Activated CD4-positive, alpha-beta T cell treated with anti-CD3 and anti-CD28 coated beads, Interleukin-2, amount 50 U/mL, for 4 hours (primary cell): ENCODE data around the gene RELN.
"Not testable (repeated sequence)": the region's sequence is repeated elsewhere in the genome, so short reads cannot be mapped to it uniquely, and the experiment has no call there.

Experiments
- DNase-seq, 2 experiments: peaks; one replicate each; pipeline ENCODE4 v3.0.0-alpha.2; 2020

RELN gene

DNA sequence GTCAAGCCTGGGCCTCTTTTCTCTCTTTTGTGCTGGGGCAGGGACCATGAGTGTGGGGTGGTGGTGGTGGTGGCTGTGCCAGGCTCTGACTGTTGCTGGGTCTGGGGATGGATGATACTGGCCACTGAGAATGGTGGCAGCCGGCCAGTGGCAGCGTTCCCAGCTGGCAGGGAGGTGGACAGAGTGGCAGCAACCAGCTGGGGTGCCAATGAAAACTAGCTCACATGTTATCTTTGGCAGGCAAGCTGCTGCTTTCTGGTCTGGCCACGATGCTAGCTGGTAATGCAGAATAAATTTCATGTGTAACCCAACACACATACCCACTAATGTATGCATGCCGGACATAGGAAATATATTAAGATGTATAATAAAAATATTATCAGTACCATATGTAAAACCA, 448.4 kb downstream of the RELN start:
- DNase-seq: no peak

DNA sequence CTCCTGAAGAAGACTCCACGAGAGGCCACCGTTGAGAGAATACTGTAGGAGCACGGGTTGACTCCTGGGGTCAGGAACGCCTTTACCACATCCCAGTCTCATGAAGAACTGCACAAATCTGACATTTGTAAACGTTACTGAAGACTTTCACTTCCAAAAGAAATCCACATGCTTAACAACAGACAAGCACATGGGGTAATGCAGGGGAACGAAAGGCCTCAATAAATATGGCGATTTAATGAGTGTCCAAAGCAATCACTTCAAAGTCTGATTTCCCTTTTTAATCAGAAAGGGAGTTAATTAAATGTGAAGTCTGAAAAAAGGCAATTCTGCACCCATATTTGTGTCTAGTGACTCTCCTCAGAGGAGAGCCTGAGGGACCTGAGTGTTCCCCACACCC, 449.1 kb downstream of the RELN start:
- DNase-seq: no peak

DNA sequence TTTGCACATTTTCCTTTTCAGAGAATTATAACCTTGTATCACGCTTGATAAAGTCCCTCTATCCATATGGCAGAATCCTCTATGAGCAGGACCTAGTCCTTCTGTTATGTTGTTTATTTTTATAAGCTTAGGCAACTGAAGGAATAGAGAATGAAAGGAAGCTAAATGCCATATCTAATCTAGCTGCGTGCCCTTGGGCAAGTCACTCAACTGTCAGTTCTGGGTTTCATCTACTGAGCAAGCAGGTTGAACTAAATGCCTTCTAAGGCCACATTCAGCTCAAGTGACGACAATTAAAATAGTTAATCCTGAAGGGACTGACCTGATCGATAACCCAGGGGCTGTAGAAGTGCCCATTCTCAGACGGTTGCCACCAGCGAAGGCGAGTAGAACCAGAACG, 449.6 kb downstream of the RELN start:
- no peak for DNase-seq

DNA sequence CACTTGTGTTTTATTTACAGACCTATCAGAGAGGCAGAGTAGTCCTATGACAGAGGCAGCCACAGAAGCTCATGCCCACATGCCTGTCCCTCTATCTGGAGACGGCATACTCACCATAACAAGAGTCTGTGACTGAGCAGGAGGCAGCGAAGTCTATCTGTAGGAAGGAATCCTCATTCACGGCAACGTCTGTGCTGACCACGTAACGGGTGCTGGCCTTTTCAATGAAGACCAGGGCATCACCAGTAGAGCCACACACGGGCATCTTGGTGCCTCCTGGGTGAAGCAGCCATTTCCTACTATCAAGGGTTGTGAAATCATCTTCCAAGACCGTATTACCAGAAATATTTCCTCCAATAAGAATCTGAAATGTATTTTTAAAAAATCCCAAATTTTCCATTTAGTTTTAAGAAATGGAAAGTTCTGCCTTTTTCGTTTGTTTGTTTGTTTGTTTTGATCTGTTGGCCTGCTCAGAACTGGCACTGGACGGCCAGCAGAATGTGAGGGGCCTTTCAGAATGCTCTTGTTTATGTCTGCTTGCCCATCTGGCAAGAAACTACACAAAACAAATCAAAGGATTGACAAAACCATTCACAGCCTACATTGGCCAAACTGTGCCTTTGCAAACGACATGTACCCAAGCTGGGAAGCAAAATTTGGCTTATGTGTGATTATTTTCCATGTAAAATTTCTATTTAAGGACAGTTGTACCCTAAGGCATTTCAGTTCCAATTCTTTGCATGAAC, 450.3 kb downstream of the RELN start:
- no peak for DNase-seq

DNA sequence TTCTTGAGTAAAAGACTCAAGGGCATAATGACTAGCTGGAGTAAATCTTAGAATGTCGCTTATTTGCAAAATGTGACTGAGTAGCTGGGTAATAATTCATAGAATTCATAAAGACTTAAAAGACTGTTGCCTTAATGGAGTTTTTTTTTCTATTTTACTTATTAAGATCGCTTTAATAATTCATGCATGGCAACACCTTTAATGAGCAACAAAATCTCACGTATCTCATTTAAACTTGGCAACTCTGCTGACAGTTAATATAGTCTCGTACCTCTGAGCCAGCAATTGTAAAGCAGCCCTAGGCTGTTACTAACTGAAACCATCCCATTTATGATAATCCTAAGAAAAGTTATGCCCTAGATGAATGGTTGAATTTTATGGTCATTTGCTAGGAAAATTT, 455.7 kb downstream of the RELN start:
- no peak for DNase-seq

DNA sequence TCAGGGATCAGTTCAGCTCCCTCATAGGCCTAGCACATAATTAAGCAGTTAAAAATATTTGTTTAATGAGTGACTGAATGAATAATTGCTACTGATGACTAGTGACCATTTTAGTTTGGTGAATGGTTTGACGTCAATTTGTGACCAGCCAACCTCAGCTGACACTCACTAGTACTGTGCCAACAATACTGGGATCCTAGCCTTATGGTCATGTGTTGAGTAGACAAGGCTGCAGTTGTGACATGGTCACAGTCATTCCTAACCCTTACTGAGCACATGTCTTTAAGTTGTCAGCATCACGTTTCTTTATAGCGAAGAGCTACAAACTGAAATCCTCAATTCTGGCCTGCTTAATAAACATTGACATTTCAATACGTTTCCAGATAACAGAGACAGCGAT, 456.5 kb downstream of the RELN start:
- DNase-seq: no peak

DNA sequence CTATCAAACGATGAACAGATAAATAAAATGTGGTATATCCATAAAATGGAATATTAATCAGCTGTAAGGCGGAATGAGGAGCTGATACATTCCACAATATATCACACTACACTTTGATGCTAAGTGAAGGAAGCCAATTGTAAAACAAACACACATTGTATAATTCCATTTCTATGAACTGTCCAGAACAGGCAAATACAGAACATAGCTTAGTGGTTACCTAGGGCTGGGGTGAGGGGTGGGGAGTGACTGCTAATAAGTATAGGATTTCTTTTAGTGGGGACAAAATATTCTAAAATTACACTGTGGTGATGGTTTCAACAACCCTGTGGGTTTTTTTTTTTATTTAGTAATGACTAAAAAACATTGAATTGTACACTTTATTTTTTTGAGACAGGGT, 461.3 kb downstream of the RELN start:
- DNase-seq: no peak

DNA sequence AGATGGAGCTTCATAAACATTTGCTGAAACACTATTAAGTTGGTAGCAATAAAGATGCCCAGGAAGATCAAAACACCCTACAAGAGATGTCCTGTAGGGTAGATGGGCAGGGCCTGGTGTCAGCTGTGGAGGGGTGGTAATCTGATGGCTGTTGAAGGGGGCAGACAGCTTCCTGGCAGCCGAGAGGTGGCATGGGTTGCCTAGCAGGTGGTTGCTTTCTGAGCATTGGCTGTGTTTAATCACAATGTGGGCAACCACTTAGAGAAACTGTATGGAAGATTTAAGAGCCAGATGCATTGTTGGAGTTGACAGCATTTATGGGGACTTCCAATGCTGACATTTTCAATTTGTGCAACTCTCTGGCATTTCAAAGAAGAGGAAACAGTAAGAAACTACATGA, 463.5 kb downstream of the RELN start:
- no peak for DNase-seq

DNA sequence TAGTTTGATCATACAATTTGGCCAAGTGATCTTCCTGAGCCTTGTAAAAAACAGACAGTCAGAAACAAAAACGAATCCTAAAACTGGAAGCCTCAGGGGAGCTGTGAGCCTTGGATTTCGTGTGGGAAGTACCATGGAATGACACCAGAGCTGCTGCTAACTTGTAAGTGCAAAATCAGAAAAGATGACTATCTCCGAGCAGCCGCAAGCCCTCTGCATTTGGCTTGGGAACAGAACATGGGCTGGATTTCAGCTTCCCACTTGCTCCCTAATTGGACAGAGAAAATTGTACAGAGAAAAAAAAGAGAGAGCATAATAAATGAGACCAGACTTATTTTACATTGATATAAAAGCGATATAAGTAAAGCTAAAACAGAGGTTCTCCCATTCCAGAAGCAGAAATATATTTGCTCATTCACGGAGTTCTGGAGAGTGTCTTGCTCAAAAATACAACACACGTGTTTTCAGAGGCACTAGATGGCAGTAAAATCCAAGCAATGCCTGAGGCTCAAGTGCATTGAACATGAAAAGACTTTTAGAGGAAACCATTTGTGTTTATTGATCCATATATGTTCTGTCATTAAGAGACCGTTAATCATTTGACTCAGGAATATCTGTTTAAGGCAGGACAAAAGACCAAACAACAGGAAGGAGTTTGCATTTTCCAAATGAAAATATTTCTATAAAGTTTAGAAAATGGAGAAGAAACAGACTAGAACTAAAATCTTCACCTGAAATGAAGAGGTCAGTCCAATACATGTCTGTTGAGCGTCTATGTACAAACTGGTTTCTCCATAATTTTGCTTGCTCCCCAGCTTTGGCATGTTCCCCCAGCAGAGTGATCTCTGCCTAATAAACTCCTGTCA, 465.2 kb downstream of the RELN start:
- DNase-seq: no peak

DNA sequence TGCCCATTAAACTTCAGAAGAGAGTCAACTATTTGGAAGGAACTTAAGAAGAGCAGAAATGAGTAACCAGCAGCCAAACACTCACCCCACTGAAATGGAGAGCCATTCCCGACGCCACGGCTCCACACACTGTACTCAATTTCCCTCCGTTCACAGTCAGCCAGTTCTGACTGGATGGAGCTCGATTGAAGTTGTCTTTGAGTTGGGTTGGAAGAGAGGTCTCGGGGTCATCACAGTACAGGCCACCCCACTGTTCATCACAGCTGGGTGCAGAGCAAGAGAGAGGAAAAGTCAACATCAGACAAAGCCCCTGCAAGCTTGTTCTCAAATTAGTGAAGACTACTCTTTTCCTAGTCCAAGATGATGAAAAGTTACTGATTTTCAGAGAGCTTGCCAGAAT, 467.5 kb downstream of the RELN start:
- no peak for DNase-seq

DNA sequence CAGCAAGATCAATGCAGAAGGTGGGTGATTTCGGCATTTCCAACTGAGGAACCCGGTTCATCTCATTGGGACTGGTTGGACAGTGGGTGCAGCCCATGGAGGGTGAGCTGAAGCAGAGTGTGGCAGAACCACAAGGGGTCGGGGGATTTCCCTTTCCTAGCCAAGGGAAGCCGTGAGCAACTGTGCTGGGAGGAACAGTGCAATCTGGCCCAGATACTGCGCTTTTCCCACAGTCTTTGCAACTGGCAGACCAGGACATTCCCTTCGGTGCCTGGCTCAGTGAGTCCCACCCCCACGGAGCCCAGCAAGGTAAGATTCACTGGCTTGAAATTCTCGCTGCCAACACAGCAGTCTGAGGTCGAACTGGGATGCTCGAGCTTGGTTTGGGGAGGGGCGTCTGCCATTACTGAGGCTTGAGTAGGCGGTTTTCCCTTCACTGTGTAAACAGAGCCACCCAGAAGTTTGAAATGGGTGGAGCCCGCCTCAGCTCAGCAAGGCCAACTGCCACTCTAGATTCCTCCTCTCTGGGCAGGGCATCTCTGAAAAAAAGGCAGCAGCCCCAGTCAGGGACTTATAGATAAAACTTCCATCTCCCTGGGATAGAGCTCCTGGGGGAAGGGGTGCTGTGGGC, 484.8 kb downstream of the RELN start:
- no peak for DNase-seq

DNA sequence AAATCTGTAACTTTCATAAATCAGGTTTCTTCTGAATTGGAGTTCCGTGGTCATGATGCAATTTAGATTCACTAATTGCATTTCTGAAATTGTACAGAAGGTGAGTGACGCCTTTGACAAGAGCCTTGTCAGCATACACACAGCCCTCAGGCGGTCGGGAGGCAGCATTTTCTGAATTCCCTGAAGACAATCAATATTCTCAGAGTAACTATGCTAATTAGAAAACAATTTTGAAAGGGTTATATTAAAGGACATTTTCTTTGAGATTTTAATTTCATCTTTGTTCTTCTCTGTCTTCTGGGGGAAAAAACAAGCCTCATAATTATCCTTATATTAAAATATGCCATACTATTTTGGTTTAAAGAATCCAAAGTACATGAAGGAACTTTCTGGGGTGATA, 488.3 kb downstream of the RELN start:
- DNase-seq: no peak

DNA sequence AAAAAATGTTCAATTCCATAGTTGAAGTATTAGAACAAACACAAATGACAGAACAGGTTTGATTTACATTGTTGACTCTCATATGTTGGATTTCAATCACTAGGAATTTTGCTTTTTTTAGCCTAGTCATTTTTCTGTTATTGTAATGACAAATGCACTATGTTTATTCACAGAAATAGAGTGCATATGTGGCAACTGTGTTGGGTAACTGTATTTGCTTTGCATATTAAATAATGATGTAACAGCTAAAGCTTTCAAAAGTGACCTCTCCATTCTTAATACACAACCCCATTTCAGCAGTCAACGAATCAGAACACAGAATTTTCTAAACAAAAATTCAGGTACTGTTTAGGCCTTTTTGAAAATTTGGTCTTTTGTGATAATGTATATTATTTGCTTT, 489.5 kb downstream of the RELN start:
- no peak for DNase-seq

DNA sequence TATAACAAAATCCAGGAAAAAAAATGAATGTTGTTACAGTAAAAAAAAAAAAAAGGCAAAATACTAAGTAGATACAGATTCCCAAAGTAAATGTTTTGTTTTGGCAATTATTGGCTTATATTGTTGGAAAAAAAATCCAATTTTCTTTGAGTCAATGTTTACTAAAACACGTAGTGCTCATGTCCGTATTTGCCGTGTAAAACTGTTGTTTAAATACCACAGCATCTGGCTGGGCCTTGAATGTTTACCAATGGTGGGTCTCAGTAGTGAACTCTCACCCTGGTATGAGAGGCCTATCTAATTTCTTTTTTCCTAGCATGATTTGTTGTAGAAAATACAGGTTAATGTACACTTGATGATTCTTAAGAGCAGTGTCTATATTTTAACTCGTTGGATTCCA, 502.0 kb downstream of the RELN start:
- no peak for DNase-seq

DNA sequence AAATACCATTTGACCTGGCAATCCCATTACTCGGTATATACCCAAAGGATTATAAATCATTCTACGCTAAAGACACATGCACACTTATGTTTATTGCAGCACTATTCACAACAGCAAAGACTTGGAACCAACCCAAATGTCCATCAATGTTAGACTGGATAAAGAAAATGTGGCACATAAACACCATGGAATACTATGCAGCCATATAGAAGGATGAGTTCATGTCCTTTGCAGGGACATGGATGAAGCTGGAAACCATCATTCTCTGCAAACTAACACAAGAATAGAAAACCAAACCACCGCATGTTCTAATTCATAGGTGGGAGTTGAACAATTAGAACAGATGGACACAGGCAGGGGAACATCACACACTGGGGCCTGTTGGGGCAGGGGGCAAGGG, 502.6 kb downstream of the RELN start:
- not testable (repeated sequence) for DNase-seq

DNA sequence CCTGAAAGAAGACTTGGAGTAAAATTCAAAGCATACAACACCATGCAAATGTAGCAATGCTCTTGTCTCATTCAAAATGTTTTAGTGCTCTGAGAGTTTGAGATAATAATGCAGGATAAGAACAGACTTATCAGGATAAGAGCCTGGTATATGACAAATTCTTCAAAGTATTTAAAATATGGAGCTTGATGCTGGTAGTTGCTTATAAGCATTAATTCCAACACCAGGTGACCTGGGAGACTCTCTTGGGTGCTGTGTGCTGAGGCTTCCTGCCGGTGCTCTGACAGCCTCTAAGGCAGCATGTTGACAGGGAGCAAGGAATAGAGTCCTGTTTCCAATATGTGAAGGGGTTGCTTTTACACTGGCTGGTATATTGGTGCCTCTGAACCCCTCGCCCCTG, 508.7 kb downstream of the RELN start:
- no peak for DNase-seq

DNA sequence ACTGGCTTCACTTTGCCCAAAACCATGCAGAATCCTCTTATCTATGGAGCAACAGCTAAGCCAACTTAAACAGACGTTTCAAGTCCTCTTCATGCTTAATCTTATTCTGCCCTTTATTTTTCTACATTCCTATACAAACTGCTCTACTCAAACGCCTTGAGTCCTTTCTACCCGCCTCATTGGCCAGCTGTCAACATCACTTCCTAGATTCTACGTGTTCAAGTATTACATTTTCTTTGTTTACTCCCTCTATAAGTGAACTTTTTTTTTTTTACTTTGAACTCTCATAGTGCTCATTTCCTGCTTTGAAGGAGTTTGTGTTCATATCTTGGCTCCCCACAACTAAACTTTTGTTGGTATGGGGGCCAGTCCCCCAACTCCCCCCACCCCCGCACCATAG, 514.5 kb downstream of the RELN start:
- no peak for DNase-seq

DNA sequence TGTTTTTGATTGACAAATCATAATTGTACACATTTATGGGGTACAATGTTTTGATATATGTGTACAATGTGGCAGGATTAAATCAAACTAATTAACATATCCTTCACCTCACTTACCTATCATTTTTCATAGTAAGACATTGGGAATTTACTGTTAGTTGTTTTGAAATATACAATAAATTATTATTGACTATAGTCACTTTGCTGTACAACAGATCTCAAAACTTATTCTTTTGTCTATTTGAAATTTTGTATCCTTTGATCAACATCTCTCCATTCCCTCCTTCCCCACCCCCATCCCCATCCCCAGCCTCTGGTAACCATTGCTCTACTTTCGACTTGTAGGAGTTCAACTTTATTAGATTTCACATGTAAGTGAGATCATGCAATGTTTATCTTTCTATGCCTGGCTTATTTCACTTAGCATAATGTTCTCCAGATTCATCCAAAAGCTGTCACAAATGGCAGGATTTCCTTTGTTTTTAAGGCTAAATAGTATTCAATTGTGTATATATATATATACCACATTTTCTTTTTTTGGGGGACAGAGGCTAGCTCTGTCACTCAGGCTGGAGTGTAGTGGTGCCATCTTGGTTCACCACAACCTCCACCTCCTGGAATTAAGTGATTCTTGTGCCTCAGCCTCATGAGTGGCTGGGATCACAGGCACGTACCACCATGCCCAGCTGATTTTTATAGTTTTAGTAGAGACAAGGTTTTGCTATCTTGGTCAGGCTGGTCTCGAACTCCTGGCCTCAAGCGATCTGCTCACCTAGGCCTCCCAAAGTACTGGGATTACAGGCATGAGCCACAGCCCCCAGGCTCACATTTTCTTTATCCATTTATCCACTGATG, 520.1 kb downstream of the RELN start:
- DNase-seq: no peak

DNA sequence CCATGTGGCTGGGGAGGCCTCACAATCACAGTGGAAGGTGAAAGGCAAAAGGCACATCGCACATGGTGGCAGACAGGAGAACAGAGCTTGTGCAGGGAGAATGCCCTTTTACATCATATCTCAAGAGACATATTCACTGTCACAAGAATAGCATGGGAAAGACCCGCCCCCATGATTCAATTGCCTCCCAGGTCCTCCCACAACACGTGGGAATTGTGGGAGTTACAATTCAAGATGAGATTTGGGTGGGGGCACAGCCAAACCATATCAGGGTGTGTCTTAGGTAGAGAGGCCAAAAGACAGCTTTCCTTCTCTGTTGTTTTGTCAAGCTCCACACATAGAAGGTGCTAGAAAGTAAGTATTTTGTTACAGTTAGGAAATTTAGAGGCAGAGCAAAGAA, 522.6 kb downstream of the RELN start:
- DNase-seq: no peak

DNA sequence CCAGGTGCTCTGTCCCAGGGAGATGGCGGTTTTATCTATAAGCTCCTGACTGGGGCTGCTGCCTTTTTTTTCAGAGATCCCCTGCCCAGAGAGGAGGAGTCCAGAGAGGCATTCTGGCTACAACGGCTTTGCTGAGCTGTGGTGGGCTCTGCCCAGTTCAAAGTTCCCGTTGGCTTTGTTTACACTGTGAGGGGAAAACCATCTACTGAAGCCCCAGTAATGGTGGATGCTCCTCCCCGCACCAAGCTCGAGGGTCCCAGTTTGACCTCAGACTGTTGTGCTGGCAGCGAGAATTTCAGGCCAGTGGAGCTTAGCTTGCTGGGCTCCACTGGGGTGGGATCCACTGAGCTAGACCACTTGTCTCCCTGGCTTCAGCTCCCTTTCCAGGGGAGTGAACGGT, 527.1 kb downstream of the RELN start:
- DNase-seq: no peak

DNA sequence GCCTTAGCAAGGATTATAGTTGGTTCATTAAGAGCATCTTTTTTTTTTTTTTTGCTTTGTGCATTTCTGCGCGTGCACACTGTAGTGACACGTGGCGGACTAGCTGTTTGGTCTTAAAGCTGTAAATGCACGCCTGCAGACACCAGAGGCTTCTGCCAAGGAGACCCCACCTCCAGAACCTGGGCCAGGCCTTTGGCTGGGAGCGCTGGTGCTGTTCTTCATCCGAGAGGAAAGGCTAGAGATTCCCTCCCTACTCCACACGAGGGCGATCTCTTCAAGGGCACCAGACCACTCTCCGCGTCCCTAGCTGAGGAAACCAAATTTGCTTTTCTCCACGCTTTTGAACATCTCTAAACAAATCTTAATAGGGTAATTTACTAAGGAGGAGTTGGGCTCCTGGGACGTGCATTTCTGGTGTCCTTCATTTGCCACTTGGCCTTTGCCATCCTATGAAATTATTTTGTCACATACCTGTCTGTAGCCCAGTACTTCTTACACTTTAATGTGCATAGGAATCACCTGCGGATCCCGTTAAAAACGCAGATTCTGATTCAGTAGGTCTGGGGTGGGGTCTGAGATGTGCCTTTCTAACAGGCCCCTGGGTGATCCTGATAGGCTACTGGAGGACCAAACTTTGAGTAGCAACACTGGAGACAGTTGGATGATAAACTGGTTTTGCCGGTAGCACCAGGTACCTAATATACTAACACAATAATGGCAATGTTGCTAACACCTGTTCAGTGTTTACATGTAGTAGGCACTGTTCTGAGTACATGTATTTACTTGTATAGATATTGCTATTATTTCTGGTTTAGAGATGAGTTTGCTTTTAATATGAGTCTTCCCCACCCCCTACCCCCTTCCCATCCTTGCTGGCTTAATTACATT, 542.1 kb downstream of the RELN start:
- DNase-seq: peak in 1 of 2 experiments; percentile 2

DNA sequence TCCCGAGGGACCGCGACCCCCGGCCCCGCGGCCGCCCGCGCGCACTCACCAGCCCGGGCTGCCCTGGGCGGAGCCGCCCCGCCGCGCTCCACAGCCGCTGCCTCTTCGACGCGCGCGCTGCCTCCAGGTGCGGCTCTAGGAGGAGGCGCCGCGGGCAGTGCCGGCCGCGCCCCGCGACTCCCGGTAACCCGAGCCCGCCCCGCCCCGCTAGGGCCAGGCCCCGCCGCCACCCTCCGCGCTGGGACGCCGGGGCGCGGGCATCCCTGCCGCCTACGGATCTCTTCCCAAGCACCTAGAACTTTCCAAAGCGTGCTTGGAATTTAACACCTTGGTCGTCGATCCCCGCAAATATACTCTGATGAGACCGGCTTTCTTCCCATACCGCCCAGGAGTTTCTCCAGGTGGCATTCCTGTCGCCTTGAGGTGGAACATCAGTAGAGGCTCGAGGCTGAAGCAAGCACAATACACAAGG, 543.4 kb downstream of the RELN start, which contains the start of gene SLC26A5:
Gene SLC26A5 (minus strand): TSS at position 159 of the 472 bp plus-strand sequence. CDS start 24,693 bp downstream, outside the sequence.
- no peak for DNase-seq
